Measurements from ENCODE around the gene FUCA2. TPM values are rescaled to one million over a fixed set of nuclear protein-coding genes. Genes with fewer than 3 reads are reported as not detected.
"Not testable (repeated sequence)": the region's sequence is repeated elsewhere in the genome, so short reads cannot be mapped to it uniquely, and the experiment has no call there.

The FUCA2 gene
- polyA plus RNA-seq, 1 experiment = 66.8 TPM

GRCh38 chr6:143517447-143517773, 5.9 kb upstream of the FUCA2 start:
- CTCF ChIA-PET = no interaction called here
- H3K27me3 ChIP-seq (ENCODE audit: control insufficient read depth, insufficient read depth, low read length) = peaks cover 19% of the 10 kb centered on the region

GRCh38 chr6:143516690-143517446, 5.3 kb upstream of the FUCA2 start:
- Histone ChIP-seq H3K27me3 (ENCODE audit: control insufficient read depth, insufficient read depth, low read length) (peaks cover 19% of the 10 kb centered on the region), H3K4me3 (ENCODE audit: low read depth, low read length) (no peak overlapping the region), H3K9me3 (ENCODE audit: control insufficient read depth, insufficient read depth, low read length) (no peaks in the 10 kb centered on the region; the same call in 1 of the 2 replicates), H3K27ac (ENCODE audit: low read depth, low read length) (no peak overlapping the region)
- no peak for TF ChIP-seq CTCF (IDR thresholded peaks at IDR 0.05; ENCODE audit: low read depth, low read length)
- ChIA-PET CTCF (no interaction called here), POLR2A (no interaction called here)
- no peak for DNase-seq (ENCODE audit: low read depth, low spot score)

More at GRCh38 chr6:143517447-143517773, 5.9 kb upstream of the FUCA2 start:
- no peak for DNase-seq (ENCODE audit: low read depth, low spot score)
- H3K27ac ChIP-seq (ENCODE audit: low read depth, low read length) = no peak overlapping the region
- POLR2A ChIA-PET = no interaction called here
- TF ChIP-seq CTCF (IDR thresholded peaks at IDR 0.05; ENCODE audit: low read depth, low read length) = no peak
- H3K4me3 ChIP-seq (ENCODE audit: low read depth, low read length) = no peak overlapping the region
- no peaks in the 10 kb centered on the region for H3K9me3 ChIP-seq (ENCODE audit: control insufficient read depth, insufficient read depth, low read length)

- H3K4me3 ChIP-seq (ENCODE audit: low read depth, low read length) = no peak overlapping the region
- ChIA-PET POLR2A (no interaction called here), CTCF (no interaction called here)
- H3K27ac ChIP-seq (ENCODE audit: low read depth, low read length) = no peak overlapping the region
- no peak for TF ChIP-seq CTCF (IDR thresholded peaks at IDR 0.05; ENCODE audit: low read depth, low read length)
- no peaks in the 10 kb centered on the region; the same call in 1 of the 2 replicates for H3K9me3 ChIP-seq (ENCODE audit: control insufficient read depth, insufficient read depth, low read length)
- peaks cover 19% of the 10 kb centered on the region for H3K27me3 ChIP-seq (ENCODE audit: control insufficient read depth, insufficient read depth, low read length)
- DNase-seq (ENCODE audit: low read depth, low spot score) = no peak
Measured at GRCh38 chr6:143515766-143516355, 4.3 kb upstream of the FUCA2 start.

GRCh38 chr6:143515061-143515760, 3.7 kb upstream of the FUCA2 start:
- Histone ChIP-seq H3K27ac (ENCODE audit: low read depth, low read length) (no peak overlapping the region), H3K27me3 (ENCODE audit: control insufficient read depth, insufficient read depth, low read length) (peaks cover 17% of the 10 kb centered on the region), H3K9me3 (ENCODE audit: control insufficient read depth, insufficient read depth, low read length) (no peaks in the 10 kb centered on the region; the same call in 1 of the 2 replicates), H3K4me3 (ENCODE audit: low read depth, low read length) (no peak overlapping the region)
- ChIA-PET CTCF (no interaction called here), POLR2A (no interaction called here)
- DNase-seq (ENCODE audit: low read depth, low spot score) = no peak
- no peak for TF ChIP-seq CTCF (IDR thresholded peaks at IDR 0.05; ENCODE audit: low read depth, low read length)

- Histone ChIP-seq H3K27me3 (ENCODE audit: control insufficient read depth, insufficient read depth, low read length) (peaks cover 9% of the 10 kb centered on the region), H3K4me3 (ENCODE audit: low read depth, low read length) (no peak overlapping the region), H3K9me3 (ENCODE audit: control insufficient read depth, insufficient read depth, low read length) (no peaks in the 10 kb centered on the region; the same call in 1 of the 2 replicates), H3K27ac (ENCODE audit: low read depth, low read length) (no peak overlapping the region)
- CTCF ChIA-PET = interaction anchor here (0.6 to 1.4 kb wide), 5 partner anchors 12 to 500 kb away, joined by 3 read pairs; no protein-coding TSS in a partner anchor
- peak; percentile 37 for TF ChIP-seq CTCF (IDR thresholded peaks at IDR 0.05; ENCODE audit: low read depth, low read length)
- POLR2A ChIA-PET = no interaction called here
- DNase-seq (ENCODE audit: low read depth, low spot score) = no peak
Measured at GRCh38 chr6:143513410-143513809, 1.9 kb upstream of the FUCA2 start.

GRCh38 chr6:143510326-143510725, 1.2 kb downstream of the FUCA2 start:
- POLR2A ChIA-PET; H3K27ac ChIP-seq (ENCODE audit: low read depth, low read length); H3K9me3 ChIP-seq (ENCODE audit: control insufficient read depth, insufficient read depth, low read length); DNase-seq (ENCODE audit: low read depth, low spot score); H3K27me3 ChIP-seq (ENCODE audit: control insufficient read depth, insufficient read depth, low read length); H3K4me3 ChIP-seq (ENCODE audit: low read depth, low read length): not testable (repeated sequence)
- CTCF ChIA-PET = interaction anchor here (1.4 kb wide), 1 partner anchor 19 kb away, joined by 3 read pairs; no protein-coding TSS in a partner anchor
